GM18508 (cell line): ENCODE results near the gene AAR2.

Experiments used
- ATAC-seq: cut with Tn5 transposase; IDR thresholded peaks from one replicate; pipeline ENCODE4 v1.9.1; 2021; ENCODE audit warnings: moderate number of reproducible peaks; ENCODE audit not compliant: insufficient read depth, unreplicated experiment

AAR2 gene

DNA sequence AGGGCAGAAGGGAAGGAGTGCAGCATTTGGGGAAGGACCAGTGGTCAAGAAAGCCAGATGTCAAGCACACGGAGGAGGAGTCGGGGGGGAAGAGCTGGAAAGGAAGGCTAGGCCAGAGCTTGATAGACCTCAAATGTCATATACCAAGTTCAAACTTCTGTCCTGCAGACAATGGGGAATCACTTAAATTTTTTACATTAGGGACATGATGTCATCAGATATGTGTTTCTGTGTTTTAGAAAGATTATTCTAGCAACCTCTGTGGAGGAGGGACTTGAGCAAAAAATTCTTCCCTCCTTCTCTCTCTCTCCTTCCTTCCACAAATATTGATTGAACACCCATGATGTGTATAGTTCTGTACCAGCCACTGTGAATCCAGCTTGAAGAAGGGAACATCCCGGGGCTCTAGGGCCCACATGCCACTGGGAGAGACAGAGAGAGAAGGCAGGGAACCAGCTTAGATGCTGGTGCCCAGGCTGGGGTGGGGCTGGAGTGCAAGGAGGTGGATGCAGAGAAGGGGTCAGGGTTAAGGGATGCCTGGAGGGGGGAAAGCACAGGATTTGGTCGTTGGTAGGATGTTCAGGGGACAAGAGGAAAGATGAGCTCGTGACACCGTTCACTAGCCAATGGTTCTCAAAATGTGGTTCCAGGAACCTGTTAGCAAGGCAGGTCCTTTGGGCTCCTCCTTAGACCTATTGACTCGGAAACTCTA lies 19.8 kb upstream of the AAR2 start:
- ATAC-seq = no peak

DNA sequence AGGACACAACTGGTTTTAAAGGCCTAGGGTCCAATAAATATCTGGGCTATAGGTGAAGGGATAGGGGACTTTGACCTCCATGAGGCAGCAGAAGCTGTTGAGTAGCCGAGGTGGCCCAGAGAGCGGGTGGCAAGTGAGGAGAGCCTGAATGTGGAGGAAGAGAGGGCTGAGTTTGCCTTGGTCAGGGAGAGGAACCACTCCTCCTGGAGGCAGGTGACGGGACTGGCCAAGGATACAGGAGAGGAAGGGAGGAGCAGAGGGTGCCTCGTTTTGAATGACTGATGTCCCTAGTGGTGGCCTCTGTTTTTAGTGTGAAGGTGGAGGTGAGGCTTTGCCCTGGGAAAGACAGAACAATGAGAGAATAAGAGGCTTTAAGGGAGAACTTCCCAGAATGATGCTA lies 19.1 kb upstream of the AAR2 start:
- ATAC-seq = no peak

DNA sequence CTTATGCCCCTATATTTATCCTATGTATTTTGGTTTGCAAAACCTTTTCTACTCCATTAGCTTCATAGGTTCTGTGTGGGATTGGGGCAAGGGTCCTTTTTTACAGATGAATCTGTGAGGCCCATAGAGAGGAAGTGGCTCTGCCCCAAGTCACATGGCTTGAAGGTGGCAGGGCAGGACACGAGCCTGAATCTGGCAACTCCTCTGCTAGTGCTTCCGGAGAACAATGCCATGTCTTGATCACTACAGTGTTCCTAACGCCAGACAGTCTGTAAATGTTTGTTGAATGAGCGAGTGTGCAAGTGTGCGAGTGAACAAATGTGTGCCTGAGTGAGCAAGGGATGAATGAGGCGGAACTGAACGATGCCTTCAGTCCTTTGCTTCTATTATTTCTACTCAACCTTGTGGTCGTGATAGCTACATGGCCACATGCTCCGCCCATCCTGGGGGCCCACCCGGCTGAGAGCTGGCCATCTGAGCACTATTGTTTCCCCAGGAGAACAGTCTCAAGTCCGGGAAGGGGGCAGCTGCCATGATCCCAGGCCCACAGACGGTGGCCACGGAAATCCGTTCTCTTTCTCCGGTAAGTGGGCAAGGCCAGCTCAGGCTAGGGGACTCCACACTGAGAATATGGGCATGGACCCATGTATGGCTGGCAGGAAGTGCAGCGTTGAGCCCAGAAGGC lies 17.8 kb upstream of the AAR2 start:
- no peak for ATAC-seq

DNA sequence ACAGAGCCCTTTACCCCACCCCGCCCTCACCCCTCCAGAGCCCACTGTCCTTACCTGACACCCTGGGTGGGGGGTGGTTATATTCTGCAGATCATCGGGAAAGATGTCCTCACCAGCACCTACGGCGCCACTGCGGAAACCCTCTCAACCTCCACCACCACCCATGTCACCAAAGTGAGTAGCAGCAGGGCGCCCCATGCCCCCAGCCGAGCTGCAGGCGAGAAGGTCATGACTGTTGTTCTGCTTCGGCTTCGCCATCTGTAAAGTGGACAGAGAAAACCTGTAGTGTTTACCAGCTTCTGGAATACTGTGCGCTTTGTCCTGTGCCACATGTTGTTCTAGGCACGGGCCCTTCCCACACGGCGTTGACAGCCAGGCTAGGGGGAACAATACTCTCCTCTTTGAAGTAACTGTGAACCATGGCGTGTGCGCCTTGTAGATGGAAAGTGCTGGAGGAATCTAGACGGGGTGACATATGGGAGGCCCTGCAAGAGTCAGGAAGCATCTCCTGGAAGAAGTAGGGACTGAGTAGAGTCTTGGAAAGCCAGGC lies 16.5 kb upstream of the AAR2 start:
- ATAC-seq = no peak

DNA sequence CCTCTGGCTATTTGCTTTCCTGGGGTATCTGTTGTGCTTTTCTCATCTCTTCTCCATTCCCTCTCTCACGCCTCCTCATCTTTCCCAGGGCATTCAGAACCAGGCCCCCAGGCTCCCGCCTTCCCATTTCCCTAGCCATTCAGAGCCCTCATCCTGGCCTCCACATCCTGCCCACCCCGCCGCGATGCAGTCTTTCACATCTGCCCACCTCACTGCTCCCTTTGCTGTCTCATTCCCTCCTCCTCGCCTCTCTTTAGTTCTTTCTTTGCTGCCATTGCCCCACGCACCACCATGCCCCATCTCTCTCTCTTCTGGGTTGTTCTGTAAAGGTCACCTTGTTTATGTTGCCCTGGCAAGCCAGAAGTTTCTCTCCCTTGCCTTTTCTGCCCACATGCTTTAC lies 10.6 kb upstream of the AAR2 start:
- ATAC-seq = no peak

DNA sequence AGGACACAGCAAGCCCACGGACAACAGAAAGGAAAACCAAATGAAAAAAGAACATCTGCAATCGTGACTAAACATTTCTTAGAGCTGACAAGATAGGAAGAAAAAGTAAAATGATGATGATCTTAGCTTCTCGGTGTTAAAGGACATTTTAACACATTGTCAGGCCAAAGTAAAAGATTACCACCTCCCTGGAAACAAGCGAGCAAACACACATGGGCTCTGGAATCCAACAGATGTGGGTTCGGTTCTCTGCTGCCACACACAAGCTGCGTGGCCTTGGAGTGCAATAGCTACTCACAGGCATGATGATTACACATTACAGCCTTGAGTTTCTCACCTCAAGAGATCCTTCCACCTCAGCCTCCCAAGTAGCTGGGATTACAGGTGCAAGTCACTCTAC lies 7.5 kb upstream of the AAR2 start:
- no peak for ATAC-seq

DNA sequence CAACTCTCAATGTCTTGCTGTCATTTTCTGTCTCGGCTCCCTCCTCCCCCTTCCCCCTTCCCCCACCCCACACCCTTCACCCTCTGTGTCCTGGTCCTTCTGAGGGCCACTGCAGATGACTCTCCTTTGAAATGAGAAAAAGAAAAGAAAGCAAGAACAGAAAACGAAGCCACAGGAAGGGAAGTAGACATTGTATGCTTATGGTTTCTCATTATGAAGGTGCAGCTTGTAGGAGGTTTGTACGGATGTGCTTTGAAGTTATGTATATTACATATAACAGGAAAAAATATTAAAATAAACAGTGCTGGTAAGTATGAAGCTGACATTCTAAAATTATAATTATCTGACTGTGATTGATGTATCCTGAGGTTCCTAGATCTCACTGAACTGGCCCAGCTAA lies 6.3 kb upstream of the AAR2 start:
- no peak for ATAC-seq

DNA sequence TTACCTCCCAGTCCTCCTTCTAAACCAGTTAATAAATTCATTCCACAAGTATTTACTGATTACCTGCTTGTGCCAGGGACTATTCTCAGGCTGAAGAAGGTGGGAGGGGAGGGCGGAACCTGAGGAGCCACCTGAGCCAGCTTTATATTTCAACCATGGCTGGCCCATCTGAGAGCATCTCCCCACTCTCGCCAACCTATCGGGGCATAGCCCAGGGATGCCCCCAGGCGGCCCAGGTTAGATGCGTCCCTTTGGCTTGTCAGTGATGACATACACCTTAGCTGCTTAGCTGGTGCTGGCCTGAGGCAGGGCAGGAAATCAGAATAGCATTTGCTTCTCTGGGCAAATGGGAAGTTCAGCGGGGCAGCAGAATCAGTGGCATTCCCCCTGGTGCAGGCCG lies 4.9 kb upstream of the AAR2 start:
- ATAC-seq = no peak

DNA sequence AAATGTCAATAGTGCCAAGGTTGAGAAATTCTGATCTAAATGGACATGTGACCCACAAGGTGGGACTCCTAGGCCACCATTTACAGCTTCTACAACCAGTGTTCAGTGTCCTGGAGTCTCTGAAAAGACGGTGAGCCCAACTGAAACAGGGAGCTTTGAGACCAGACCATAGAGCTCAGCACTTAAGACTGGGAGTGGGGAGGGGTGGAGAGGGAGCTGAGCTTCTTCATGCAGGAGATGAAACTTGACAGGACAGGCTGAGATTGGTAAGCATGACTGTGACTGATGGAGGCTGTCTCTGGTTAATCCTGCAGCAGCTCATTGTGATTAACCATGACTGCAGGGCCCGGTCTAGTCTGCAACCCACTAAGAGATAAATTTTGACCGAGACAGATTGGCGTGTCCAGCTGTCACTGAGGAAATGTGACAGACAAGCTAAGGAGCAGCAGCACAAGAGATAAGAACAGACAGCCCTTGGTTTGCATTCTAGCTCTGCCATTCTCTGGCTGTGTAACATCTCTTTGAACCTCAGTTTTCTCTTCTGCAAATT lies 1.4 kb upstream of the AAR2 start:
- no peak for ATAC-seq

DNA sequence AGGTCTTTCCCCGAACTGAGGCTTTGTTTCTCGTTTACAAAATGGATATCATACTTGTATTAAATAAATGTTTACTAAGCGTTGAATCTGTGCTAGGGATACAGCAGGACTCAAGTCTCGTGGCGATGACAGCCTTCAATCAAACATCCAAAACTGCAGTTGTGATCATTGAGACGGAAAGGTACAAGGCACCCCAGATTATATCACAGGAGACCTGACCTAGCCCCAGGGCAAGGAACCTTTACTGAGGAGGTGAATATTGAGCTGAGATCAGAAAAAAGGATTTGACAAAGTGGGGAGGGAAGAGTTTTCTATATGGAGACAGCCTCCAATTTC lies 476 bp downstream of the AAR2 start:
- no peak for ATAC-seq

DNA sequence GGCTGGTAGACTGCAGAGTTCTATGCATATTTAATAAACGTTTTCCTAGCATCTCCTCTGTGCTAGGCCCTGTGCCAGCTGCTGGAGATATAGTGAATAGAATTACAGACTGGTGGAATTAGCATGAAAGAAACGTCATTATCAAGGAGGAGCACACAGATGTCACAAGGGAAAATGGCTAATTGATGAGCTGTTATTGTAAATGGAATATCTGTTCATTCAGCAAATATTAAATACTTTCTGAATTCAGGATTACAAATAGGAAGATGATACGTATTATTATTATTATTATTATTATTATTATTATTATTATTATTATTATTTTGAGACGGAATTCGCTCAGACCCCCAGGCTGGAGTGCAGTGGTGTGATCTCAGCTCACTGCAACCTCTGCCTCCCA lies 1.2 kb downstream of the AAR2 start:
- ATAC-seq = no peak

DNA sequence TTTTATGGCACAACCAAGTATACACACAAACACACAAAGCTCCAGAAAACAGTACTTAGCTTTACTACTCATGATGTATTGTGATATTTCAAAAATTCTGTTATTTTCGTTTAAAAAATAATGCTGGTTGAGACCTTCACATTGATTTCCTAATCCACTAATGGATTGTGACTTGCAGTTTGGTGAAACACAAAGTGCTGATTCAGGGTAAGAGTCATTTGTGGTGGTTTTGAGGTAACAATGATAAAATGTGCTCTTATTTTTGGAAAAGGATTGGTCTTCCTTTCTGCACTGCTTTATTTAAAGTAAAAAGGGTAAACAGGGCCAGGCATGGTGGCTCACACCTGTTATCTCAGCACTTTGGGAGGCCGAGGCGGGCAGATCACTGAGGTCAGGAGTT lies 1.9 kb downstream of the AAR2 start:
- no peak for ATAC-seq

DNA sequence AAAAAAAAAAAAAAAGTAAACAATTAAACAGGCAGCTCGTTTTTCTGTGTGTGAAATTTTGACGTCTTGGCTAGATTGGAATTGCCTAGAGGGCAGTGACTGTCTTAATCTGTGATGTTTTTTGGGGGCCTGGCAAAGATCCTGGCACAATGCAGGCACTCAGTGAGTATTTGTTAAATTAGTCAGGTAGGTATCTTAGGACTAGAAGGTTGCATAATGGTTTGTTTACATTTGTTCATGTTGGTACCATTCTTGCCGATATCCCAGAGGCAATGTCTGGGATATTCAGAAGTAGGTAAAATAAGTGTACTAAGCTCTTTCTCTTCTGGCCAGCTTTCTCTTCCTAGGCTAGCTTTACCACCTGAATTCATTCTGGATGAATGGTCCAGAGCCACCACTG lies 2.5 kb downstream of the AAR2 start:
- no peak for ATAC-seq

DNA sequence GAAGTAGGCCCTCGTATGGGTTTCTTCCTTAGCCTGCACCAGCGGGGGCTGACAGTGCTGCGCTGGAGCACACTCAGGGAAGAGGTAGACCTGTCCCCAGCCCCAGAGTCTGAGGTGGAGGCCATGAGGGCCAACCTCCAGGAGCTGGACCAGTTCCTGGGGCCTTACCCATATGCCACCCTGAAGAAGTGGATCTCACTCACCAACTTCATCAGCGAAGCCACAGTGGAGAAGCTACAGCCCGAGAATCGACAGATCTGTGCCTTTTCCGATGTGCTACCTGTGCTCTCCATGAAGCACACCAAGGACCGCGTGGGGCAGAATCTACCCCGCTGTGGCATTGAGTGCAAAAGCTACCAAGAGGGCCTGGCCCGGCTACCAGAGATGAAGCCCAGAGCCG lies 3.8 kb downstream of the AAR2 start:
- ATAC-seq = no peak

DNA sequence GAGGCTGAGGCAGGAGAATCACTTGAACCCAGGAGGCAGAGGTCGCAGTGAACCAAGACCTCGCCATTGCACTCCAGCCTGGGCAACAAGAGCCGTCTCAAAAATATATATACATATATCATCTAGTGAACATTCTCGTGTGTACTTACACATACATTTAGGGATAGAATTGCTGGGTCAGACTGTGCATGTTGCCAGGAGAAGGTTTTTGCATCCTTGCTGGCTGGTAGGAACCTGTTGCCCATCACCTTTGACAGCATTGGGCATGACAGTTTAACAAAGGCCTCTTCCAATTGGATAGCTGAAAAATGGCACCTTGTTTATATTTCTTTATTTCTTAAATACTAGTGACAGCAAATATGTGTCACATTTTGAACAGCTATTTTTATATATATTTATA lies 5.4 kb downstream of the AAR2 start:
- no peak for ATAC-seq

DNA sequence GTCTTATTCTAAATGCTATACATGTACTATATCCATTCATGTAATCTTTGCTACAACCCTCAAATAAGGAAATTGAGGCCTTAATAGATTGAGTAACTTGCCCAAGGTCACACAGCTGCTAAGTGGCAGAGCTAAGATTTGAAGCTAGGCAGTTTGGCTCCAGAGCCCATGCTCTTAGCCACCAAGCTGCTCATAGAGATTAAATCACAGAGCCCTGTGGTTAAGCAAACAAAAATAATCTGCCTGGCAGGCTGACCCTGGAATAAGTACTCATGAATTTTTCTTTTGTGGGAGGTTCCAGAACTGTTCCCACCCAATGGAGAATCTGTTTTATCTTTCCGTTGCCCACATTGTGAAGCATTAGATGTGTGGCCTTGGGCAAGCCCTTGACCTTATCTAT lies 7.4 kb downstream of the AAR2 start:
- ATAC-seq = no peak

DNA sequence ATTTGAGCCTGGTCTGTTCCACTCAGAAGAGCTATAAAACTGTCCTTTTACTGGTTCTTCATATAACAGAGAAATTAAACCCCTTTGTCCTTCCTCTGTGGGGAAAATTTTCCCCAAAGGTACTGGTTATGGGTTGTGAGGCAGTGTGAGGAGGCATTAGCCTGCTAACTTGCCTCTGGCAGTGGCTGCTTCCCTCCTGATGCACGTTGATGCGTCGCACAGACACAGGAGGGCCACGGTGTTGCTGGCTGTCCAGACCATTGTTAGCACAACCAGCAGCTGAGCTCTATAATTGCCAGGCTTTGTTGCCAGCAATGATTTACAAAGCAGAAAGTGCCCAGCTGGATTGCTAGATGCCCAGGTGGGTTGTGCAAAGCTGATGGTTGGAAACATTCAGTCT lies 10.1 kb downstream of the AAR2 start:
- ATAC-seq = no peak

DNA sequence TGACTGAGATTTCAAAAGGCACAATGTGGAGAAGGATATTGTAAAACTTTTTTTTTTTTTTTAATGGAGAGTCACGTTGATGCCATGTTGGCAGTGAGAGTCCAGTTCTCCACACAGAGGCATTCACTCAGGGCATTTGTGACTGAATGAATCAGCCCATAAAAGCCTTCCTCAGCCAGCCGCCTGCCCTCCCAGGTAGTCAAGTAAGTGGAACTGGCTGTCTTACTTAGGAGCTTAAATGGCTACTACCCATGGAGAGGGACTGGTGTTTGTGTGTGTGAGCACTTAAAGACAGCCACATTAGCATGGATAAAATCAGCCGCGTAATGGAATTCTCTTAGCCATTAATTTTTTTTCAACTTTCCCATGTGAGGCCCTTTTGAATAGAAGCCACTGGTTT lies 12.6 kb downstream of the AAR2 start:
- ATAC-seq = no peak

DNA sequence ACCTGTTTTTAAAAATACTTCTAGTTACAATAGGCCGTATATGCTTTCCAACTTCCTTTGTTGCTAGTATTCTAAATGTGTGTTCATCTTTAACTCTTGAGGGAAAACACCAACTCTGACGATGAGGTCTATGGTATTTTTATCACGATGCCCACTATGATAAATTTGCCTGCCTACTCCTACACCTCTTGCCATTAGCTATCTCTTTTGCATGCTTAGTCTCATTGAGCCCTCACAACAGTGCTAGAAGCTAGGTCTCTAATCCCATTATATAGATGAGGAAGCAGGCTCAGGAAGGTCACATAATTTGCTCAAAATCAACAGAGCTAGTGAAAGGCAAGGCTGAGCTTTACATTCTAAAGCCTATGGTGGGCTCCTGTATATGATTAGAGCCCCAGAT lies 13.2 kb downstream of the AAR2 start:
- no peak for ATAC-seq

DNA sequence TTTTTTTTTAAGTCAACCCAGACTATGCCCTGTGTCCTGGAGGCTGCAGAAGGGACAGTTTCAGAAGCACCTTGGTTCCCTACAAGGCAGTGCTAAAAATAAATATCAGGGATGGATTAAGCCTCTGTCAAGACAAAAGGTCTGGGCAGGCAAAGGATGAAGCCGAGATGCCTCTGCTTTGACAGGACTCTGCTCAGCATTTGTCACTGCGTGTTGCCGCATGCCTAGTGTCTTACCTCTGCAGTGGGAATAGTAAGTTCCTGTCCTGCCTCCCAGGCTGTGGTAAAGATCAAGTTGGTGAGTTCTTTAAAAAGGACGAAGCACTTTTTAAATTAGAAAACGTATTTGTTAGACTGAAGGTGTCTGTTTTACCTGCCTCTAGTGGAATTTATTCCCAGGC lies 15.1 kb downstream of the AAR2 start:
- no peak for ATAC-seq

DNA sequence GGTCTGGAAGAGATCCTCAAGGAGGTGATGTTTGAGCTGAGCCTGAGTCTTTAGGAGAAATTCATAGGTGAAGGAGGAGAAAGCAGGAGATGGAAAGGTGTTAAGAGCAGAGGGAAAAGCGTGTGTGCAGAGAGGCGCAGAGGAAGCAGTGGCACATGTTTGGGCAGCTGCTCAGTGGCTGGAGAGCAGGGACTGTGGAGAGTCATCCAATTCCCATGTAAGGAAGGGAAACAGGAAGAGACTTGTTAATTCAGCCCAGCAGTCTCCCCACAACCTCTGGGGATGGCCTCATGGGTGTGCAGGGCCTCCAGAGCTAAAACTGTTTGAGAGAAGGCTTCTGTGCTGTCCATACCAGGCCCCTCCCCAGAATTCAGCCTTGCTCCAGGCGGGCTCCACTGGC lies 16.2 kb downstream of the AAR2 start:
- no peak for ATAC-seq

DNA sequence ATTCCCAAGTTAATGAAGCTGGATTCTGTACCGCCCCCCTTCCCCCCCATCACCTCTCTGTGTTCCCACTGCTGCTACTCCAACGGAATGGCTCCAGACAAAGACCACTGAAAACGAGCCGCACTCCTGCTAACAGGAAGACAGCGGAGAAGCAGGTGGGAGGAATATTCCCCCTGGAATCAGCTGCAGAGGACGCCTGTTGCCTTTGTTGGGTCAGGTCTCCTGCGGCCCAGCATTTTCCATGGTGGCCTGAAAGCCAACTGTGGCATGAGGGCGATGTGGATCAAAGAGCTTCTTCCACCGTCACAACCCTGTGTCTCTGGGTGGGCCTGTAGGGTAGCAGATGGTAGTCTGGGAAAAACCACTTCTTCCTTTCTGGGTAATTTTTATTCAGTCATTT lies 16.8 kb downstream of the AAR2 start:
- no peak for ATAC-seq
